Measurements from ENCODE around the gene PCK2. TPM values are rescaled to one million over a fixed set of nuclear protein-coding genes. Genes with fewer than 3 reads are reported as not detected.

The PCK2 gene
- total RNA-seq, 4 donors from 2014 or later = 10.5 to 13.5 (median 12.8) TPM

GRCh38 chr14:24138396-24139271 is 44.5 kb downstream of the PCK2 start:
- no peak for DNase-seq
- H3K36me3 ChIP-seq = peaks cover 17 to 33% (median 17%) of the 10 kb centered on the region in 3 donors
- H3K27me3 ChIP-seq = no peaks in the 10 kb centered on the region
- intact Hi-C loops (cut with DNase I) = no loop called here
- H3K4me1 ChIP-seq = peaks cover 38 to 68% (median 46%) of the 10 kb centered on the region in 3 donors
- H3K4me3 ChIP-seq = no peak overlapping the region
- no peak for TF ChIP-seq CTCF (IDR thresholded peaks at IDR 0.05)
- no peak for TF ChIP-seq POLR2A (IDR thresholded peaks at IDR 0.05)
- H3K9me3 ChIP-seq = no peaks in the 10 kb centered on the region
- H3K27ac ChIP-seq = peak overlapping the region in 1 of 4 donors; percentile 37
- 82 to 92% methylated on average over 8 to 11 of the region's 13 CpGs for WGBS, 2 donors

- no peaks in the 10 kb centered on the region for H3K9me3 ChIP-seq
- WGBS, 2 donors = 82 to 89% methylated on average over 7 to 9 of the region's 9 CpGs
- no peaks in the 10 kb centered on the region for H3K27me3 ChIP-seq
- peak overlapping the region in 1 of 4 donors; percentile 84 for H3K4me3 ChIP-seq
- peaks cover 17 to 40% (median 17%) of the 10 kb centered on the region in 3 donors for H3K36me3 ChIP-seq
- H3K27ac ChIP-seq = peak overlapping the region in 3 of 4 donors; percentile 37 to 96 (median 95)
- DNase-seq = no peak
- H3K4me1 ChIP-seq = peaks cover 38 to 76% (median 46%) of the 10 kb centered on the region in 3 donors
- intact Hi-C loops (cut with DNase I) = no loop called here
- TF ChIP-seq POLR2A (IDR thresholded peaks at IDR 0.05) (no peak), CTCF (IDR thresholded peaks at IDR 0.05) (no peak)
Measured at GRCh38 chr14:24139272-24139934, 45.3 kb downstream of the PCK2 start.

GRCh38 chr14:24141097-24141880 is 47.2 kb downstream of the PCK2 start, which contains the start of gene EMC9:
Gene EMC9, minus strand, starts transcription at chr14:24141591. Its CDS starts 287 bp downstream, at chr14:24141304.
- intact Hi-C loops (cut with DNase I) = no loop called here
- Histone ChIP-seq H3K9me3 (no peaks in the 10 kb centered on the region), H3K4me3 (peak within 1 kb of the TSS; percentile 55 to 84 (median 80)), H3K27me3 (no peaks in the 10 kb centered on the region), H3K27ac (peak within 1 kb of the TSS; percentile 89 to 96 (median 96)), H3K36me3 (peaks cover 17 to 40% (median 17%) of the 10 kb centered on the region in 3 donors), H3K4me1 (peaks cover 48 to 86% (median 56%) of the 10 kb centered on the region in 3 donors)
- TF ChIP-seq CTCF (IDR thresholded peaks at IDR 0.05) (peak; percentile 27 to 90 (median 80)), POLR2A (IDR thresholded peaks at IDR 0.05) (peak in 3 of 4 donors; percentile 27 to 91 (median 67))
- DNase-seq = peak; percentile 98
- 1% methylated on average over 13 to 19 of the region's 65 CpGs for WGBS, 2 donors

GRCh38 chr14:24143511-24143910 is 49.4 kb downstream of the PCK2 start:
- H3K4me3 ChIP-seq = no peak overlapping the region
- H3K36me3 ChIP-seq = peaks cover 7 to 28% (median 8%) of the 10 kb centered on the region in 3 donors
- H3K4me1 ChIP-seq = peaks cover 41 to 73% (median 44%) of the 10 kb centered on the region in 3 donors
- no peak for TF ChIP-seq POLR2A (IDR thresholded peaks at IDR 0.05)
- TF ChIP-seq CTCF (IDR thresholded peaks at IDR 0.05) = no peak
- H3K9me3 ChIP-seq = no peaks in the 10 kb centered on the region
- intact Hi-C loops (cut with DNase I) = no loop called here
- WGBS, 2 donors = 80% methylated on average over 1 to 2 of the region's 2 CpGs
- no peaks in the 10 kb centered on the region for H3K27me3 ChIP-seq
- DNase-seq = no peak
- peak overlapping the region in 1 of 4 donors; percentile 16 for H3K27ac ChIP-seq
